HG02943 (cell line): ENCODE results near the gene GLIS1.

ENCODE experiments used
- ATAC-seq: cut with Tn5 transposase; IDR thresholded peaks from one replicate; pipeline ENCODE4 v1.9.1; 2021; ENCODE audit warnings: mild to moderate bottlenecking, low read depth, moderate library complexity; ENCODE audit not compliant: unreplicated experiment

Gene GLIS1

GRCh38 chr1:53587252-53587988 is 151.5 kb downstream of the GLIS1 start:
- ATAC-seq: no peak

DNA sequence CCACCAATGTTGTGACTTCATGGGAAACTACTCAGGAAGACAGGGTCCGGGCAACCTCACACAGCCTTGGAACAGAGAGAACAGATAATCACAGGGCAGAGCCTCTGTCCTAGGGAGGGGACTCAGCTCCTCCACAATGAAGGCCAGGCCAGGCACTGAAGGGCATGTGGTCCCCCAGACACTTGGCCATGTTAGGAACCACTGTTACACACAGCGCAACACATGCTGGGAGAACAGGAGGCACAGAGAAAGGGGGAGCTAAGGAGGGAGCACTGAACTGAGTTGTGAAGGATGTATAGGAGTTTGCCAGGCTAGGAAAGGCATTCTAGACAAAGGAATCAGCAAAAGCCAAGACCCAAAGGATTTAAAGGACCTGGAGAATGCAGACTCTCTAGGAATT is 152.2 kb downstream of the GLIS1 start:
- ATAC-seq: no peak

DNA sequence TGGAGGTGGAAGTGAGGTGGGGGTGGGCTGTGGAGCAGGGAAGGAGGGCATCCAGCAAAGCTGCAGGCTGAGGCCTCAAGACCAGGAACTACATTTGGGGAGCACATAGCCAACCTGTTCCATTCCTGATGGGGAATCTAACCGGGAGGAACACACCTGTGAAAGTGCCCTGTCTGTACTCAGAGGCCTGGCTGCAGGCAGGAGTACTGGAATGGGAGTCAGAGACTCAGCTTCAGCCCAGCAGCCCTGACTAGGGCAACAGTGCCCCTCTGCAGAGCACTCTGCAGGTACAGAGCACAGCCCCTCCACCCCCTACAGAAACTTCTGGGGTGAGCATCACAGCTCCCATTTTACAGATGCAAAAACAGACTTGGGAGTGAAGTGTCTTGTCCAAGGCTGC is 153.4 kb downstream of the GLIS1 start:
- no peak for ATAC-seq

- ATAC-seq: no peak
Observed at GRCh38 chr1:53585129-53585528, 153.8 kb downstream of the GLIS1 start.

DNA sequence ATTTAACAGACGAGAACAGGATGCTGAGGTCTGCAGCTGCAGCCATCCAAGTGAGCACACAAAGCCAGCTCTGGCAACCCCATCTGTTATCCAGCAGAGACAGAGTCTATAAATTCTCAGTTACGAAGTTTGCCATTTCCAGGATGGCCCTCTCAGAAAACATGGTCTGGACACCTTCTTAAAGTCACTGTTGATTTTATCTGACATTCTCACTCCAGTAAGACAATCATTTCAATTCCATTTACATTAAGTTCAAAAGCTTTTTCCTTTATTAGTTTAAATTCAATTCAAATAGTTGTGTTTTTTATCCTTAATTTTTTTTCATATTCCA is 154.2 kb downstream of the GLIS1 start:
- no peak for ATAC-seq

DNA sequence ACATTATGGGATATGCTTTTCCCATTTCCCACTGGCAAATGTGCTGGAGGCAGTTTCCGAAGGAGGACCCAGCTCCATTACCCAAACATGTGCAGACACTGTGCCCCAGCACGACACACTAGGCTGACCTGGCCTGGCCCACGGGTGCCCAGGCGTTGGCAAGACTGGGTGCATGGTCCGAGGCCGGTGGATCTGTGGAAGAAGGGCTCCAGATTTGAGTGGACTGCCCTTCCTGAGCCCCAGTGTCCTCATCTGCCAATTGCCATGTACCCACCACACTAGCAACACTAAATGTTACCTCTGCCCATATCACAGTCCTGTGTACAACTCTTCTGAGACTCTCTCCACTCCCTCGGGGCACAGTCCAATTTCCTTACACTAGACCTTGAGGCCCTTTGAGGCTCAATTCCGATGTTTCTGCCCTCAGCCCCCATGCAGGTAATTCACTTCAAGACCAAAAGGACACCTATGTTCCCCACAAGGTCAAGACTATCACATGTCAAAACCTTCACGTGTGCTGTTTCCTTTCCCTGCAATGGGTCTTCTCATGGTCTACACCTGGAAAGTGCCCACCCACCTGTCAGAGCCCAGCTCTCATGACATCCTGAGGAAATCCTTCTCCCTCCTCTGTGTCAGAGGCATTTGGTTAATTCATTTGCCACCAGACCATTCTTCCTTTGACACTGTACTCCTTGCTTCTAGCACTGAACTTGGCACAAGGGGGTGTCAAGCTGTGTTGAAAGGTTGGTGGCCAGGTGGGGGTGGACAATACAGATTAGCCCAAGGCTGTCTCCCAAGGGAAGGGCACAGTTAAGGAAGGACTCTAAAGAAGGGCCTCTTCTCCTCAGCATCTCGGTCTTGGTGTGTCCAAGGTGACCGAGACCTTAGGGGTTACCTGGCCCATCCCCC is 154.8 kb downstream of the GLIS1 start:
- no peak for ATAC-seq

GRCh38 chr1:53583021-53583867 is 155.7 kb downstream of the GLIS1 start:
- no peak for ATAC-seq

GRCh38 chr1:53582211-53583020 is 156.5 kb downstream of the GLIS1 start:
- no peak for ATAC-seq

DNA sequence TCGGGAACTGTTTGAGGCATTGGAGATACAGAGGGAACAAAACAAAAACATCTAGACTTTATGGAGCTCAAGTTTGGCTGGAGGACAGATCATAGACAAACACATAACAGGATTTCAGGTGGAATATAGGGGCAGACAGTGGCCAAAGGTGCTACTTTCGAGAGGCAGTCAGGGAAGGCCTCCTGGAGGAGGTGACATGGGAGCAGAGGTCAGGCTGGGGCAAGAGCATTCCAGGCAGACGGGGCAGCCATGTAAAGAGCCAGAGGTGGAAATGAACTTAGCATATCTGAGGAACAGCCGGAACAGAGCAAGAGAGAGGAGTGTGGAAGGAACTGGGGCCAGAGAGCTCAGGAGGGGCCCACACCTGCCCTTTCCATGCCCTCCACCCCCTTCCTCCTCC is 157.5 kb downstream of the GLIS1 start:
- ATAC-seq: no peak

DNA sequence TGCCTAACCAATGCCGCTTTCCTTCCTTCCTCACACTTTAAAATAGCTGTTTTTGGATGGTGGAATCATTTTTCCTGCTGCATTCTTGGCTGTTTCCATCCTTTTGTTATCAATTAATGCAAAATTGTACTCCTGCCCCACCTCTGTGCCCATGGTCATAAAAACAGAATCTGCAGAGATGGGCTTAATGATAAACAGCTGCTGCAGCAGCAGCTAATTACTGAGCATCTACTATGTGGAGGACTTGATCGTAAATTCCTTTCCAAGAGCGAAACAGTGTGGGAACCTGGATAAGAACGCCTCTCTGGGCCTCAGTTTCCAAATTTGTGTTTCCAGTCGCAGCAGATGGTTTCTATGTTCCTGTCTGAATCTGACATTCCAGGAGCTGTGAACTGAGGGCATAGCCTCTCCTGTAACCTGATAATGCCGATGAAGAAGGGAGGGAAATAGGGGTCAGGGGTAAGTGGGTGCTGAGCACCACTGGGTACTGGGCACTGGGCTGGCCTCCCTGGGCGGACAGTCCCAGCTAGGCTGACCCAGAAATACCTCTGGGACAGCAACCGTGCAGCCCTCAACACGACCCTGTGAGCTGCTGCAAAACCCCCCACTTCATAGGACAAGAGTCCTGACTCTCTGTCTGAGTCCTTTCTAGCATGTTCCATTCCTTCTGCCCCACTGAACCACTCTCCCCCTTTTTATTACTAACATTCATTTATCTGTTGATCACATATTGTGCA is 158.1 kb downstream of the GLIS1 start:
- ATAC-seq: no peak

DNA sequence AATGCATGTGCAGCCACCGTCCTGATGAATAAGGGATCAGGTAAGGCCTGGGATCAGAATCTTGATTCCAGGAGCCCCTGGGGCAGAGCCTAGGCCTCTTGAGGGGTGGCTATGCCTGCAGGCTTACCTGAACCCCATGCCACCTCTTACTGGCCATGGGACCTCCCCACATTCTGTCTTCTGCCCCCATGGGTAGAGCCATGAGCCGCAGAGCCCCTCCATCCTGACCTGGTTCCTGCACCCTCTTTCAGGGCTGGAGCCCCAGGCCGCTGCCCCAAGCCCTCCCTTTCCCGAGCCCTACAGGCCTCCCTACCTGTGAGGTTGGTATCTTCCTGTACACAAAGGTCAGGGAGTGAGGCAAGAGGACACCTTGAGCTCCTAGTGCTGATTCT is 159.0 kb downstream of the GLIS1 start:
- ATAC-seq: no peak

DNA sequence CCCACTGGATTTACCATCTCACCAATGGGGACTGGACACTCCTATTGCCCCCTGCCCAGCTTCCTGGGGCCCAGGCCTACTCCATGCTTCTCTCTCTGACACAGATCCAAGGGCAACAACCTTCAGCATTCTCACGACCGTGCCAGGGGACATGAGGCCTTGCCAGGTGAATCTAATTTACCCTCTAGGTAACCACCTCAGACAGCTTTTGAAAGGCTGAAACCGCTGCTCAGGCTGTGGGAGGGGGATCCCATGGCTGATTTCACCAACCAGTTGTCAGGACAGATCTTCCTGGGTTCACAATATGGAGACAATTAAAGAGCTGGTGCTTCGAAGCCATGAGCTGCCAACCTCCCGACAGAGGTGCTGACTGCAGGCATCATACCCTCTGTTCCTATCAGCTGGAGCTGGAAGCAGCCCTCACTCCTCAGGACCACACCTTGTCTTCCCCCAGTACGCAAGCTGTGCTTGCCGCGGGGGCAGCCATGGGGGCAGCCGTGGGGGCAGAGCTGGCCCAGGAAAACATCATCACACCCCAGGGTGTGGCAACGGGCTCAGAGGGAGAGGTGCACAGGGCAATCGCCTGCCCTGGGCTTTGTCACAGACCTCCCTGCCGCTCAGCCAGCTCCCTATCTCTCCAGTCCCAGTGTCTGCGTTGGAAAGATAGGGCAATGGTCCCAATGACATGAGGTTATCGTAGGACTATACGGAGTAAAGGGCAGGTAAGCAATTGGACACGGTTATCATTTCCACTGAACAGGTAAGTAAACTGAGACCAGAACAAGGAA is 159.5 kb downstream of the GLIS1 start:
- no peak for ATAC-seq

DNA sequence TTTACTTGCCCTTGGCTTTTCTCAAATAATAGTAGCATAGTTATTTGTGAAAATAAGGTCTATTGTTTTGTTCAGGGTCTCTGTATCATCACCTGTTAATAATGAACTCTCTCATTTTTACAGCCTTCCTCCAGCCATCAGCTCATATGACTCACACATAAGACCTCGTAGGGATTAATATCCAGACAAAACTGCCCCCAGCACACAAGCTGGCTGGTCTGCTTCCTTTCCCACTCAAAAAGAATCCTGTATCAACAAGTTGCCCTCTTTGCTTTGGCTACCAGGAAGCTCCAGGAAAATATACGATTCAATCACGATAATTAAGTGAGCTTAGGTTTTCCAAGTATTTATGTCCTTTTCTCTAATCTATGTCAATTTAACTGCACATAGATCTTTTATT is 160.6 kb downstream of the GLIS1 start:
- ATAC-seq: no peak

GRCh38 chr1:53577761-53578100 is 161.2 kb downstream of the GLIS1 start:
- ATAC-seq: no peak

GRCh38 chr1:53576866-53577760 is 161.9 kb downstream of the GLIS1 start:
- no peak for ATAC-seq

DNA sequence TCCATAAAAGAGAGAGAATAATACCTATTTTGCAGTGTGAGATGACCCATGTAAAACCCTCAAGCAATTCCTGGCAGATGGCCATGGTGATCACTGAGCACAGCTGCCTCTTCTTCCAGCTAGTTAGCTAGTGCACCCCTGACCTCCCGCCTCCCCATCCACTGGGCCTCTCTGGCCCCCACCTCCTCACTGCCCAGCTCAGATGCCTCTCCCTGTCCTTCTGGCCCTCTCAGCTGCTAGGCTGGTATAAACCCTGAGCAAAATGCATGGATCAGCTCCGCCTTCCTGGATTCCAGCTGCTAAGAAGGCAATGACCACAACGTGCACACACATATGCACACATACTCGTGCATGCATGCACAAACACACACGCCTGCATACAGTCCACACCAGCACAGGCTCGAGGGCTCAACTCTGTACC is 162.6 kb downstream of the GLIS1 start:
- no peak for ATAC-seq

- ATAC-seq: no peak
Observed at GRCh38 chr1:53575955-53576320, 163.0 kb downstream of the GLIS1 start.
